HT-29 (cell line): ENCODE measurements around the gene DISC1. TPM values are rescaled to one million over a fixed set of nuclear protein-coding genes. Genes with fewer than 3 reads are reported as not detected.
A peak's percentile ranks its signal among the peaks of the same experiment; 100 is the strongest.
"Not testable (repeated sequence)": the region's sequence is repeated elsewhere in the genome, so short reads cannot be mapped to it uniquely, and the experiment has no call there.

Experiments
- DNase-seq: peaks from one replicate; pipeline ENCODE4 v3.0.0-alpha.2; 2015; ENCODE audit warnings: low spot score
- total RNA-seq: library from RNA; depleted of rRNA; stranded (reverse); fragments of >200 nt; shearing (Covaris generic); gene quantifications from 2 replicates; pipeline ENCODE4 v1.2.3, GENCODE V29; 2014

The DISC1 gene
- total RNA-seq, 1 experiment from 2014 or later = 0.33 TPM

GRCh38 chr1:231667896-231668506 lies 41.4 kb downstream of the DISC1 start:
- no peak for DNase-seq

- DNase-seq = no peak
These were observed 42.2 kb downstream of the DISC1 start for GRCh38 chr1:231668826-231669225.

- DNase-seq = not testable (repeated sequence)
These were observed 43.5 kb downstream of the DISC1 start for GRCh38 chr1:231669864-231670621.

GRCh38 chr1:231670755-231671154 lies 44.2 kb downstream of the DISC1 start:
- DNase-seq = no peak

- no peak for DNase-seq
These were observed 48.0 kb downstream of the DISC1 start for GRCh38 chr1:231674575-231674974.

GRCh38 chr1:231676487-231676886 lies 49.9 kb downstream of the DISC1 start:
- DNase-seq = no peak

- no peak for DNase-seq
These were observed 50.9 kb downstream of the DISC1 start for GRCh38 chr1:231677442-231677841.

- DNase-seq = no peak
These were observed 51.4 kb downstream of the DISC1 start for GRCh38 chr1:231678011-231678432.

- no peak for DNase-seq
These were observed 52.5 kb downstream of the DISC1 start for GRCh38 chr1:231679109-231679508.

GRCh38 chr1:231681006-231681405 lies 54.4 kb downstream of the DISC1 start:
- no peak for DNase-seq

- DNase-seq = no peak
These were observed 56.2 kb downstream of the DISC1 start for GRCh38 chr1:231682779-231683178.

- no peak for DNase-seq
These were observed 57.0 kb downstream of the DISC1 start for GRCh38 chr1:231683439-231684165.

GRCh38 chr1:231684356-231685244 lies 58.0 kb downstream of the DISC1 start:
- no peak for DNase-seq

- no peak for DNase-seq
These were observed 59.8 kb downstream of the DISC1 start for GRCh38 chr1:231686384-231686783.

GRCh38 chr1:231688989-231689388 lies 62.4 kb downstream of the DISC1 start:
- no peak for DNase-seq

GRCh38 chr1:231690059-231690458 lies 63.5 kb downstream of the DISC1 start:
- no peak for DNase-seq

- peak; percentile 31 for DNase-seq
These were observed 65.1 kb downstream of the DISC1 start for GRCh38 chr1:231691618-231692259.

- no peak for DNase-seq
These were observed 66.9 kb downstream of the DISC1 start for GRCh38 chr1:231693361-231694074.

GRCh38 chr1:231694075-231694431 lies 67.5 kb downstream of the DISC1 start:
- DNase-seq = no peak

- DNase-seq = no peak
These were observed 68.0 kb downstream of the DISC1 start for GRCh38 chr1:231694465-231695077.
